GM18519 (cell line): Measurements from ENCODE around the gene CFAP97D1.

ENCODE experiments used
- ATAC-seq: cut with Tn5 transposase; IDR thresholded peaks from one replicate; pipeline ENCODE4 v1.9.1; 2021; ENCODE audit warnings: mild to moderate bottlenecking, moderate library complexity; ENCODE audit not compliant: unreplicated experiment, low FRiP score

Gene CFAP97D1

DNA sequence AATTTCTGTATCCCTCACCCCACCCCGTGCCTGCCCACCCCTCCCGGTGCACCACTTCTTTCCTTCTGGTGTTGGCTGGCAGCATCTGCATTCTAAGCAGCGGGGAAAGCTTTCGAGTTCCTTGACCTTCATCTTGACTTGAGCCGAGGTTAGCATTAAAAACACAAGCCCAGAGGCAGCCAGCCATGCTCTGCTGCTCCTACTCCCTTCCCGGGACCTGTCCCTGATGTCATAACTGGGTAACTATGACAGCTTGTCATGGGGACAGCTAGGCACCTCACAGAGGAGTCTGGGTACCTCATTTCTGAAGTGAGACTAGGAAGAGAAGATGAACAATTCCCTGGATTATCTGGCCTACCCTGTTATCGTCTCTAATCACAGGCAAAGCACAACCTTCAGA lies at the start of gene CFAP97D1:
Gene CFAP97D1, plus strand, starts transcription at position 301 of the 400 bp plus-strand sequence. Its CDS starts 28 bp downstream, at position 329.
- no peak for ATAC-seq

GRCh38 chr17:43732958-43733357 lies 47.3 kb upstream of the CFAP97D1 start:
- ATAC-seq = no peak

- ATAC-seq = no peak
Observed at GRCh38 chr17:43733956-43734355, 46.3 kb upstream of the CFAP97D1 start.

DNA sequence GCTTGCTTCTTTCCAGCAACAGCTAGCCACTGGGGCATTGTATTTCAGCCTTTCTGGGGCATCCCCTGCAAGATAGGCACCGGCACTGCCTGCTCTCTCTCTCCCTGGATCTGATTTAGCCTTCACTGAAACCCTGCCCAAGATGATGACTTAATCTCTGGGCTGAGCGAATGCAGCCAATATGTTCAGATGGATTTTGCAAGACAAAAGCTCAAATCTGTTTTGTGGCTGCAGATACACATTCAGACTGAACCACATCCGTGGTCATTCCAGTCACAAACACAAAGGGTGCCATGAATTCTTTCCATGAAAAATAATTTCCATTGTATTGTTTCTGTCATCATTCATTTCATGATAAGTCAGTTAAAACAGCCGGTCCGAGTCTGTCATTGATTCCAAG lies 45.9 kb upstream of the CFAP97D1 start:
- no peak for ATAC-seq

DNA sequence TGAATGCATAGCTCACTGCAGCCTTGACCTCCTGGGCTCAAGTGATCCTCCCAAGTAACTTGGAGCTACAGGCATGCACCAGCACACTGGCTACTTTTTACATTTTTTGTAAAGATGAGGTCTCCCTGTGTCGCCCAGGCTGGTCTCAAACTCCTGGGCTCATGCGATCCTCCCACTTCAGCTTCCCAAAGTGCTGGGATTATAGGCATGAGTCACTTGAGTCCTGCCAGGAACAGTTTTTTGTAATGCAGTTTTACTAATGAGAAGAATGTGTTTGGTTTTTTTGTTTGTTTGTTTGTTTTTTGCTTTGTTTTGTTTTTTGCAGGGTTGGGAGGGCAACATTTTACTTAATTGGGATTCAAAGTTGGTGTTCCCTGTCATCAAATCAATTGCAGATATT lies 43.8 kb upstream of the CFAP97D1 start:
- ATAC-seq = no peak

DNA sequence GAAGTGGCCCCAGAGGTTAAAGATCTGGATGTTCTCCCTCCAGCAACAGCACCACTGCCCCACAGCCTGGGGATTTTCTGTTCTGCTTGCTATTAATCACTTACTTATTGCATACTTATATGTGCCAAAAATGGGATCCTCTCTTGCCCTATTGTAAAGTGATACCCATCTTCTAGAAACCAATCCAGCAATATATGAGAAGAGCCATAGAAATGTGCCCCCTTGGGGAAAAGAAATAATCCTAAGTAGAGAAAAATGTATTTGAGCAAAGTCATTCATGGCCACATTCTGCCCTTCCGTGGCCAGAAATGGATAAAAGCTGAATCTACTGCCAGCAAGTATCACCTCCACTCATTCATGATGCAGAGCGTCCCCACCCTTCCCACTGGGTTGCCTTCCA lies 42.5 kb upstream of the CFAP97D1 start:
- ATAC-seq = no peak

DNA sequence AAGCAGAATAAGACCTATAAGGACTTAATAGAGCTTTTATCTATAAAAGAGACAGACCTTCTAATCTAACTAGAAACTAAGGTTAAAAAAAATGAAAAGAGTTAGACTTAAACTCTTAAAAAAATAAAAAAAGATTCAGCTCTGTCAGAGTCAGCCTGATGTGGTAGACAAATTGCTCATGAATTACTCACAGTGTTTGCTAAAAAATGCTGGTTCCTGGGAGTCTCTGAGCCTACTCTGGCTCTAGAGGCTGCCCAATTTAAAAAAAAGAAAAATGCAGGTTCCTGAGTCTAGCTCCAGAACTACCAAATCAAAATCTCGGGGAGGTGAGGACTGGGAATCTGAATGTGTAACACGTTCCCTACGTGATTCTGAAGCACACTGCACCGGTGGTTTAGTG lies 39.7 kb upstream of the CFAP97D1 start:
- no peak for ATAC-seq

DNA sequence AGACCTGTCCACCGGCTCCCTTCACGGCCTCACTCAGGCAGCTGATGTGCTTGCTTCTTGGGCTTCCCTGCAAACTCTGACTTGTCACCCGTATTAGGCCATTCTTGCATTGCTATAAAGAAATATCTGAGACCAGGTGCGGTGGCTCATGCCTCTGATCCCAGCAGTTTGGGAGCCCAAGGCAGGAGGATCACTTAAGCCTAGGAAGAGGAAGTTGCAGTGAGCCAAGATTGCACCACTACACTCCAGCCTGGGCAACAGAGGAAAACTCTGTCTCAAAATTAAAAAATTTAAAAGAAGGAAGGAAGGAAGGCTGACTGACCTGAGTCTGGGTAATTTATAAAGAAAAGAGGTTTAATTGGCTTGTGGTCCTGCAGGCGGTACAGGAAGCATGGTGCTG lies 38.6 kb upstream of the CFAP97D1 start:
- ATAC-seq = no peak

- ATAC-seq = no peak
Observed at GRCh38 chr17:43745541-43745940, 34.7 kb upstream of the CFAP97D1 start.

DNA sequence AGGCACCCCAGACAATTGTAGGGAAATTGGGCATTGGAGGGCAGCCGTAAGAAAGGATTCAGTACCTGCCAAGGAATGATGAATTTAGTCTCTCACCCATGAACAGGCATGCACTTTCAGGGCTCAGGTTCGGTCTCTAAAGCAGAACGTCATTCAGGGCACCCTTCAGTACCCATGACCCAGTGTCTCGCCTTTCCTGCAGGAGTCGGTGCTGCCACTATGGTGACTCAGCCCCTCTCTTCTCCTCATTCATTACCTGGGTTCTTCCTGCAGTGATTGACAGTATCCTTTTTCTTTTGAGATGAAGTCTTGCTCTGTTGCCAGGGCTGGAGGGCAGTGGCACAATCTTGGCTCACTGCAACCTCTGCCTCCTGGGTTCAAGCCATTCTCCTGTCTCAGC lies 30.1 kb upstream of the CFAP97D1 start:
- ATAC-seq = no peak

GRCh38 chr17:43753493-43754129 lies 26.6 kb upstream of the CFAP97D1 start:
- ATAC-seq = no peak

DNA sequence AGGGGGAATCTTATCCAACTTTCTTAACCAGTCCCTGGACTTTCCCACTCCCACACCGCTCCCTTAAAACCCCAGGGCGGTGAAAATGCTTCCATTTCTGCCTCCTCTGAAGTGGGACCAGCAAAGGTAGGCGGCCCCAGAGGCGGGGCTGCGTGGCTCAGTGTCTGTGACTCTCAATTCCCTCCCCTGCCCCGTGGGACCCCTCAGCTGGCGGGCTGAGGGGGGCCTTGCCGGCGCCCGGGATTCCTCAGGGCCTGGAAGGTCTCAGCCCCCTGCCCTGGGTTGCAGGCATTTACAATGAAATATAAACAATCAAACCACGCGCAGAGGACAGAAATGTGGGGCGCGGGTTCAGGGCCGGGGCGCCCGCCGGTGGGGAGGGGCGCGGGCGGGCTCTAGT lies 25.3 kb upstream of the CFAP97D1 start:
- ATAC-seq = no peak

DNA sequence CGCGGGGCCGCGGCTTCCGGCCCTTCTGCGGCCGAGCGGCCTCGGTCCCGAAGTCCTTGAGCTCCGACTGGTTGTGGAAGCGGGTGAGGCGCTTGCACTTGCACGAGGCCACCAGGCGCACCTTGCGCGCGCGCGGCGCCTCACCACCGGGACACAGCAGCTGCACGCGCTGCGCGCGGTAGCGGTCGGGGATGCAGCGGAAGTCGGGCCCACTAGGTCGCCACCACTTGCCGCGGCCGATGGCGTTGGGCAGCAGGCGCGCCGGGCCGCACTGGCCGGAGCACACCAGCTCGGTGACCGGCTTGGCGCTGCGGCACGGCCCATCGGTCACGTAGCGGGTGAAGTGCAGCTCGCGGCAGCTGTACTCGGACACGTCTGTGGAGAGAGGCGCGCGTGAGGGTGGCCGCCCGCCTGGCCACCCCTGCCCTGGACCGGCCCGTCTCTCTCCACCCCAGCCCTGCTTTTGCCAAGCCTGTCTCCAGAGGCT lies 24.8 kb upstream of the CFAP97D1 start:
- no peak for ATAC-seq

DNA sequence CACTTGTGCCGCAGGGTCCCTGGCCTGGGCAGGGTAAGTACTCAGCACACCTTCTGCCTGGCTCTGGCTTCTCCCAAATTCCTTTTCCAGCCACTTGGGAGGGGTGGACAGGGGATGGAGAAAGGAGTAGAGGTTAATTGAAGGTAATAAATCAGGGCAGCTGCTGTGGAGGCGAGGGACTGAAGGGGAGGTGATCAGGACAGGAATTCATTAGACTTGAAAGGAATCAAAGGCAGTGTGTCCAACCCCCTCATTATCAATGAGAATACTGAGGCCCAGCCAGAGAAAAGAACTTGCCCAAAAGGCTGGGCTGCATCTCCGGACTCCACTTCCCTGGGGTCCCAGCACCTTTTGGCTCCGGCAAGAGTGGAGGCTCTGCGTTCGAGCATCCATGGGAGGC lies 24.0 kb upstream of the CFAP97D1 start:
- ATAC-seq = no peak

DNA sequence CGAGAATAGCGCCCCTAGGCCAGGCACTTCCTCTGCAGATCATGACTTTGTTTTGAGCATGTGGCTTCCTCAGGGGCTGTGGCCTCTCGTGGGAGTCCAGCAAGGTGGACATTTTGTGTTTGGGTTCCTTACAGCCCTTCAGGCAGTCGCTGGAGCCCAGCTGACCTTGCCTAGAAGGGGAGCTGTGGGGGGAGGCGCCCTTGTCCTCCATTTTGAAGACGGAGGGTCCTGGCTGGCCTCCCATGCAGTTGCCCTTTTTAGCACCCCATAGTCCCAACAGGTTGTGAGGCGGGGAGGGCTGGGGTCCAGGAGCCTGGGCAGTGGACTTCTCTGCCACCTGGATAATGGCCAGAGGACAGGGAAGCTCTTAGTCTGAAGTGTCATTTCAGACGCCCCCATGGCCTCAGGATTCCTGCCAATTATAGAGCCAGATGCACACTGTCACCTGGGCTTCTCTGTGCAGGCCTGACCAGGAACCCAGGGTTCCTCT lies 23.0 kb upstream of the CFAP97D1 start:
- no peak for ATAC-seq

GRCh38 chr17:43758086-43758485 lies 22.1 kb upstream of the CFAP97D1 start:
- ATAC-seq = no peak

- ATAC-seq = no peak
Observed at GRCh38 chr17:43758497-43759174, 21.6 kb upstream of the CFAP97D1 start, which contains the start of gene SOST. SOST (minus strand) TSS chr17:43758791; CDS start chr17:43758741, 50 bp downstream.

DNA sequence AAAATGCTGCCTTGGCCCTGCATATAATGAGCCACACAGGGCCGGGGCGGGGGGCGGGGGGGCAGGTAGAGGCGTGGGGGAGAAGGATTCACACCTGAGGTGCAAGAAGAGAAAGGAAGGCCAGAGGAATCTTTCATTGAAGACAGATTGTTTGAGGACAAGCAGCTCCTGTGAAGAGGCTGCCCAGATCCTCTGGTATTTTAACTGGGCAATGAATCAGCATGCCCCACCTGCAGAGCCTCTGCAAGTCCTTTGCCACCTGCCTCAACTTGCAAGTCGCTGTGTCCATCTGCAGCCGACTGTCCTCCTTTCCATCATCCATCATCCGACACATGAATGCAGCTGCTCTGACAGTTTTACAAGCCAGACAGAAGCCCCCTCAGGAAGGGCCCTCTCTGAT lies 20.4 kb upstream of the CFAP97D1 start:
- no peak for ATAC-seq

GRCh38 chr17:43760254-43760852 lies 19.9 kb upstream of the CFAP97D1 start:
- no peak for ATAC-seq

- ATAC-seq = no peak
Observed at GRCh38 chr17:43766413-43767052, 13.7 kb upstream of the CFAP97D1 start.
